Body of pancreas (tissue), 4 donors: Measurements from ENCODE around the gene PHLDA2. TPM values are rescaled to one million over a fixed set of nuclear protein-coding genes. Genes with fewer than 3 reads are reported as not detected.

ENCODE experiments used
- ATAC-seq: fragments of 150-250 bp; one replicate; pipeline ENCODE4 v1.9.1; 2016
- DNase-seq, 4 donors: peaks; one replicate each; pipeline ENCODE4 v3.0.0-alpha.2; 2019
- H3K27ac ChIP-seq, 4 donors: fragments of 200-600 bp; sonication (generic); 1 replicate in 3 of 4; 2 replicates in 1 of 4; pipeline versions ENCODE4 v1.5.1 to v1.6.1; 2016 to 2019; ENCODE audit warnings: mild to moderate bottlenecking in 1 of 4, mixed read lengths in 1 of 4, moderate library complexity in 1 of 4
- H3K27me3 ChIP-seq, 2 donors: fragments of 200-600 bp; sonication (generic); one replicate each; pipeline ENCODE4 v1.6.0; 2016; ENCODE audit warnings: mild to moderate bottlenecking in 1 of 2
- H3K36me3 ChIP-seq, 2 donors: fragments of 200-600 bp; sonication (generic); replicated peaks in 1 of 2; 2 replicates each; pipeline ENCODE4 v1.5.1; 2016; ENCODE audit warnings: low read depth in 2 of 2; ENCODE audit not compliant: insufficient read depth in 1 of 2
- H3K4me1 ChIP-seq: fragments of 200-600 bp; sonication (generic); one replicate; pipeline ENCODE4 v1.6.0; 2016
- H3K4me3 ChIP-seq, 2 donors: fragments of 200-600 bp; sonication (generic); 1 replicate in 1 of 2; 2 replicates in 1 of 2; pipeline ENCODE4 v1.5.1; 2016 to 2019
- H3K9me3 ChIP-seq, 3 donors: fragments of 200-600 bp; sonication (generic); 1 replicate in 2 of 3; 2 replicates in 1 of 3; pipeline ENCODE4 v1.5.1; 2016
- POLR2A ChIP-seq, 3 donors: fragments of 450-650 bp; IDR thresholded peaks; one replicate each; pipeline ENCODE4 v1.6.1; 2016; ENCODE audit warnings: antibody characterized with exemption in 3 of 3, mild to moderate bottlenecking in 2 of 3
- WGBS, 2 donors: methylation state at CpG; one replicate each; pipeline ENCODE4 v1.1.5; 2017; 5-methylcytosine and 5-hydroxymethylcytosine counted together
- intact Hi-C: fragments of 100-400 bp; cut with DNase I; formaldehyde crosslinking; loops from one replicate; pipeline ENCODE4 v1.15.1; 2023
- total RNA-seq, 2 donors: library from RNA; depleted of rRNA; stranded (reverse); fragments of >200 nt; gene quantifications; one replicate each; pipeline ENCODE4 v1.1.0, GENCODE V29; 2016
- TF ChIP-seq, protein P1 (sequence below), 7 experiments: fragments of 450-650 bp in 4 of 7; fragments of 200-600 bp in 3 of 7; sonication (generic) in 3 of 7; IDR thresholded peaks; one replicate each; pipeline ENCODE4 v1.5.1; 2016 to 2019; ENCODE audit warnings: antibody characterized with exemption in 7 of 7

PHLDA2 gene
- total RNA-seq, 2 donors from 2014 or later: 4.2 TPM; not detected in 1

DNA sequence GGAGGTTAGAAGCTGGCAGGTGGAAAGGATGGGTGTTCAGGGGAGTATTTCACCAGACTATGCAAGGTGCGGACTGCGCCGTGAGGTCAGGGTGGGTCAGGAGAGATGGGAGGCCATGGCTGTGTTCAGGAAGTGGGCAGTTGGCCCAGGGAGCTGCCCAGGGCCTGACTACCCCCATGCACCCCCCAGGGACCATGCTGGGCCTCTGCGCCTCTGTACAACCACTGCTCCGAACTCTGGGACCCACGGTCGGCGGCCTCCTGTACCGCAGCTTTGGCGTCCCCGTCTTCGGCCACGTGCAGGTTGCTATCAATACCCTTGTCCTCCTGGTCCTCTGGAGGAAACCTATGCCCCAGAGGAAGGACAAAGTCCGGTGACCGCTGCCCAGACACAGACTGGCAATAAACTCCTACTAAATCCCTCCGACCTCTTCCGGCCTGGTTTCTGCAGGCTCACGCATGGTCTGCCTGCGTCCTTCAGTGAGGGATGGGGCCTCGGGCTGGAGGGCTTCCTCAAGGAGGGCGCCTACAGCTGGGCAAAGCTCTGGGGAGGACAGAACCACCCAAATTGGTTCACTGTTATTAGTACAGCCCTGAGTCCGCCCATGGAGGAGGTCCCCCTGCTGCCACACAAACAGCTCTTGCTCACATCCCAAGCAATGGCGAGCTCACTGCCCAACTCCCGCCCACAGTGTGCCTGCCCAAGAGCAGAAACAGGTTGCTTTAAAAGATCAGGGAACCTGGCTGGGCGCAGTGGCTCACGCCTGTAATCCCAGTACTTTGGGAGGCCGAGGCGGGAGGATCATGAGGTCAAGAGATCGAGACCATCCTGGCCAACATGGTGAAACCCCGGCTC is 4.2 kb downstream of the PHLDA2 start:
- ATAC-seq (no peak), DNase-seq (peak in 1 of 4 donors; percentile 11)

GRCh38 chr11:2924381-2924780 is 4.8 kb downstream of the PHLDA2 start:
- intact Hi-C loops: no loop called here
- 60 to 64% methylated on average over 1 to 10 of the region's 10 CpGs for WGBS, 2 donors
- Histone ChIP-seq H3K4me3 (no peak overlapping the region), H3K4me1 (peaks cover 13% of the 10 kb centered on the region), H3K36me3 (no peaks in the 10 kb centered on the region), H3K27me3 (no peaks in the 10 kb centered on the region), H3K9me3 (no peaks in the 10 kb centered on the region), H3K27ac (no peak overlapping the region)
- DNase-seq (peak in 2 of 4 donors; percentile 62 to 81), ATAC-seq (no peak)
- TF ChIP-seq POLR2A (IDR thresholded peaks at IDR 0.05): no peak
- TF ChIP-seq, protein P1, sequence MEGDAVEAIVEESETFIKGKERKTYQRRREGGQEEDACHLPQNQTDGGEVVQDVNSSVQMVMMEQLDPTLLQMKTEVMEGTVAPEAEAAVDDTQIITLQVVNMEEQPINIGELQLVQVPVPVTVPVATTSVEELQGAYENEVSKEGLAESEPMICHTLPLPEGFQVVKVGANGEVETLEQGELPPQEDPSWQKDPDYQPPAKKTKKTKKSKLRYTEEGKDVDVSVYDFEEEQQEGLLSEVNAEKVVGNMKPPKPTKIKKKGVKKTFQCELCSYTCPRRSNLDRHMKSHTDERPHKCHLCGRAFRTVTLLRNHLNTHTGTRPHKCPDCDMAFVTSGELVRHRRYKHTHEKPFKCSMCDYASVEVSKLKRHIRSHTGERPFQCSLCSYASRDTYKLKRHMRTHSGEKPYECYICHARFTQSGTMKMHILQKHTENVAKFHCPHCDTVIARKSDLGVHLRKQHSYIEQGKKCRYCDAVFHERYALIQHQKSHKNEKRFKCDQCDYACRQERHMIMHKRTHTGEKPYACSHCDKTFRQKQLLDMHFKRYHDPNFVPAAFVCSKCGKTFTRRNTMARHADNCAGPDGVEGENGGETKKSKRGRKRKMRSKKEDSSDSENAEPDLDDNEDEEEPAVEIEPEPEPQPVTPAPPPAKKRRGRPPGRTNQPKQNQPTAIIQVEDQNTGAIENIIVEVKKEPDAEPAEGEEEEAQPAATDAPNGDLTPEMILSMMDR (IDR thresholded peaks at IDR 0.05): no peak

More for the DNA sequence above, 4.2 kb downstream of the PHLDA2 start:
- Histone ChIP-seq H3K36me3 (no peaks in the 10 kb centered on the region), H3K4me3 (no peak overlapping the region), H3K4me1 (peaks cover 20% of the 10 kb centered on the region), H3K9me3 (no peaks in the 10 kb centered on the region), H3K27ac (no peak overlapping the region), H3K27me3 (peaks cover 0 to 5% of the 10 kb centered on the region in 2 donors)
- no peak for TF ChIP-seq POLR2A (IDR thresholded peaks at IDR 0.05)
- TF ChIP-seq, protein P1 (IDR thresholded peaks at IDR 0.05): no peak
- intact Hi-C loops: no loop called here
- 92 to 95% methylated on average over 30 of the region's 30 CpGs for WGBS, 2 donors

DNA sequence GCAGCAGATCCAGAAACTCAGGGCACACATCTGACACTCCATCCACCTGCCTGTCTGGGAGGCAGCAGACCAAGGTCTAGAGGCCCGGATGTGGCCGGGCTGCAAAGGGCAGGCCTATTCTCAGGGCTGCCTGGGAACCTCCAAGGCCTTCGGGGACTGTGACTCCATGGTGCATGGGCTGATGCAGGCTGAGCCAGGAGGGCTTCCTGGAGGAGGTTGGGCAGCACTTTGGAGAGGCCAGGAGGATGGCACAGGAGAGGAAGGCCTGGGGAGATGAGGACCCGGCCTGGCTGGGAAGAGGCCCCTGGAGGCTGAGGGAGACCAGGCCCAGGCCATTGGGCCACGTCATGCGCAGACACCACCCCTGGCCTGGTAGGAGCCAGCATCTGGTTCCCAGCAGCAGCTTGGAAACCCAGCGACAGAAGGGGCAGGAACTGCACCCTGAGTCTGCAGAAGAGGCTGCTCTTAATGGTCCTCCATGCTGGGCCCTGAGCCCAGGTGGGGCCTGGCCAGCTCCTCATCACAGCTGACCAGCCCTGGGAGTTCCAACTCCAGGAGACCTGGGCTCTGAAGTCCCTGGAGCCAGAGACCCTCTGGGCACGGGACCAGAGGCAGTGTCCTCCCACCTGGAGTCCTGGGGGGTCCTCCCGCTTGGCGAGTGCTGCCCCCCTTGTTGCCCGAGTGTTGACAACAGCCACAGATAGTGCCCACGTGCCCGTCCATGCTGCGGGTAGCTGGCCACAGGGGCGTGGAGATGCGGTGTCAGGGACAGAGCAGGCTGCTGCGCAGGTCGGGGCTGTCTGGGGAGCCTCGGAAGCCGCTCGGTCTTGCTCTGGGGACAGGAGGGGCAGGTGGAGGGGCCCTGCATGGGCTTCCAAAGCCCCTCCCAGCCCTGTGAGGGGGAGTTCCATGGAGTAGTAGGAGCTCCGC is 5.5 kb downstream of the PHLDA2 start:
- 88 to 98% methylated on average over 11 to 17 of the region's 22 CpGs for WGBS, 2 donors
- no peaks in the 10 kb centered on the region for H3K27me3 ChIP-seq
- intact Hi-C loops: no loop called here
- no peak overlapping the region for H3K4me3 ChIP-seq
- H3K36me3 ChIP-seq: no peaks in the 10 kb centered on the region
- H3K4me1 ChIP-seq: peaks cover 9% of the 10 kb centered on the region
- DNase-seq: no peak
- ATAC-seq: no peak
- TF ChIP-seq POLR2A (IDR thresholded peaks at IDR 0.05): no peak
- TF ChIP-seq, protein P1 (IDR thresholded peaks at IDR 0.05): no peak
- H3K27ac ChIP-seq: no peak overlapping the region
- no peaks in the 10 kb centered on the region for H3K9me3 ChIP-seq

DNA sequence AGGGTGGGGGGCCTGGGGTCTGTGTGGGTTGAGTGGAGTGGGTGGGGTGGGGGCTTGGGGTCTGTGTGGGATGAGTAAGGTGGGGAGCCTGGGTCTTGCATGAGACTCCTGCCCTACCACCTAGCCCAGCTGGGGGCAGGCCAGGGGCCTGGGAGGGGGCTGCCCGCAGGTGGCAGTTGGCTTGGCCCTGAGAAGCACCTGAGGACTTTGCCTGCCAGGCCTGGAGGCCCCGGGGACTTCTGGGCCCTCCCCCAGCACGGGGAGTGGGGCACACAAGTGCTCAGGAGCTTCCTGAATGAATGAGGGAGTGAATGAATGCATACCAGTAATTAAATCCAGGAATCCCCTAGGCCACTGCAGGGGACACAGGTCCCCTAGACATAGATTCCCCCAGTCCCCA is 6.6 kb downstream of the PHLDA2 start:
- Histone ChIP-seq H3K27ac (no peak overlapping the region), H3K4me1 (no peaks in the 10 kb centered on the region), H3K36me3 (no peaks in the 10 kb centered on the region), H3K9me3 (no peaks in the 10 kb centered on the region), H3K4me3 (no peak overlapping the region), H3K27me3 (no peaks in the 10 kb centered on the region)
- no peak for ATAC-seq
- DNase-seq: no peak
- TF ChIP-seq POLR2A (IDR thresholded peaks at IDR 0.05): no peak
- TF ChIP-seq, protein P1 (IDR thresholded peaks at IDR 0.05): no peak
- intact Hi-C loops: no loop called here
- WGBS, 2 donors: 76 to 100% methylated on average over 1 to 3 of the region's 3 CpGs
